ENCODE results near the gene TACC2. TPM values are rescaled to one million over a fixed set of nuclear protein-coding genes. Genes with fewer than 3 reads are reported as not detected.

The TACC2 gene
- total and polyA plus RNA-seq, 2 experiments from 2014 or later = 4.3 to 16.7 TPM

DNA sequence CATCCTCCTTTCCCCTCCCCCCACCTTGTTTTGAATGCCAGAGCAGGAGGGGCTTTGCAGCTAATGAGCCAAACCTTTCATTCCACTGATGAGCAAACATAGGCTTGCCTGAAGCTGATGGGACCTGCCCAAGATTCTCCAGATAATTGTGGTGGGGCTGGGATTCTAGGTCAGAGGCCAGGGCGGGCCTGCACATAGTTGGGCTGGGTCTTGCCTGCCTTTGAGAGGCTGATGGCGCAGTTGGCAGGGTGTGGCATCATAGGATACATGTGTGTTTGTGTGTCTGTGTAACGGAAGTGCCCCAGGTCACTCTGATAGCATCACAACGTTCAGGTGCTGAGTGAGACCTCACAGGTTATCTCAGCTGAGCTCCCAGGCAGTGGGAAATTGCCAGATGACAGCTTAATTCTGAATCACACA, 305.0 kb downstream of the TACC2 start:
- no peak overlapping the region for H3K4me2 ChIP-seq (ENCODE audit: unreplicated experiment)
- no peaks in the 10 kb centered on the region for H3F3A ChIP-seq (ENCODE audit: insufficient read depth)
- in situ Hi-C loops (cut with MboI) = loop anchor here (10.0 to 25.0 kb wide), 3 partner anchors 141 to 693 kb away; partner anchors contain the start of genes DMBT1 and PSTK
- no peaks in the 10 kb centered on the region for H4K20me1 ChIP-seq (ENCODE audit: insufficient read depth)
- H3K79me2 ChIP-seq (ENCODE audit: insufficient read depth) = no peaks in the 10 kb centered on the region
- no peaks in the 10 kb centered on the region for H3K9me2 ChIP-seq (ENCODE audit: insufficient read depth)
- H3K9ac ChIP-seq = no peak overlapping the region
- H3K27me3 ChIP-seq (replicated peaks; ENCODE audit: insufficient read depth) = peaks cover 9% of the 10 kb centered on the region; the same call in 1 of the 2 replicates
- DNase-seq = no peak
- H3K4me1 ChIP-seq (ENCODE audit: insufficient read depth) = no peaks in the 10 kb centered on the region
- H2AFZ ChIP-seq = no peak overlapping the region
- H3K27ac ChIP-seq = no peak overlapping the region
- no peak for TF ChIP-seq EZH2 (IDR thresholded peaks at IDR 0.05; ENCODE audit: insufficient read depth, poor library complexity, severe bottlenecking)
- TF ChIP-seq EZH2phosphoT487 (IDR thresholded peaks at IDR 0.05; ENCODE audit: insufficient read depth, low read depth) = no peak
- no peaks in the 10 kb centered on the region for H3K36me3 ChIP-seq (ENCODE audit: low read depth)
- WGBS, 2 experiments (ENCODE audit: low coverage in 1 of 2, low lambda C conversion rate in 2 of 2, missing lambda C conversion rate in 2 of 2) = 68 to 75% methylated on average over 4 of the region's 4 CpGs
- H3K9me3 ChIP-seq (ENCODE audit: low read depth) = no peaks in the 10 kb centered on the region
- no peak overlapping the region for H3K4me3 ChIP-seq

- DNase-seq = no peak
- Histone ChIP-seq H3K9me3 (ENCODE audit: low read depth) (no peaks in the 10 kb centered on the region), H3K9ac (no peak overlapping the region), H3F3A (ENCODE audit: insufficient read depth) (no peaks in the 10 kb centered on the region), H3K27me3 (replicated peaks; ENCODE audit: insufficient read depth) (peaks cover 9% of the 10 kb centered on the region; the same call in 1 of the 2 replicates), H3K4me2 (ENCODE audit: unreplicated experiment) (no peak overlapping the region), H3K79me2 (ENCODE audit: insufficient read depth) (no peaks in the 10 kb centered on the region), H3K27ac (no peak overlapping the region), H3K36me3 (ENCODE audit: low read depth) (no peaks in the 10 kb centered on the region), H4K20me1 (ENCODE audit: insufficient read depth) (no peaks in the 10 kb centered on the region), H2AFZ (no peak overlapping the region), H3K4me1 (ENCODE audit: insufficient read depth) (no peaks in the 10 kb centered on the region), H3K9me2 (ENCODE audit: insufficient read depth) (no peaks in the 10 kb centered on the region), H3K4me3 (no peak overlapping the region)
- WGBS, 2 experiments (ENCODE audit: low coverage in 1 of 2, low lambda C conversion rate in 2 of 2, missing lambda C conversion rate in 2 of 2) = 78 to 89% methylated on average over 12 of the region's 12 CpGs
- no peak for TF ChIP-seq EZH2 (IDR thresholded peaks at IDR 0.05; ENCODE audit: insufficient read depth, poor library complexity, severe bottlenecking)
- no peak for TF ChIP-seq EZH2phosphoT487 (IDR thresholded peaks at IDR 0.05; ENCODE audit: insufficient read depth, low read depth)
- in situ Hi-C loops (cut with MboI) = loop anchor here (10.0 to 25.0 kb wide), 3 partner anchors 140 to 693 kb away; partner anchors contain the start of genes DMBT1 and PSTK
Observed at GRCh38 chr10:122294511-122295450, 305.8 kb downstream of the TACC2 start.

GRCh38 chr10:122295451-122295809, 306.5 kb downstream of the TACC2 start:
- 69 to 86% methylated on average over 3 to 4 of the region's 4 CpGs for WGBS, 2 experiments (ENCODE audit: low coverage in 1 of 2, low lambda C conversion rate in 2 of 2, missing lambda C conversion rate in 2 of 2)
- DNase-seq = no peak

DNA sequence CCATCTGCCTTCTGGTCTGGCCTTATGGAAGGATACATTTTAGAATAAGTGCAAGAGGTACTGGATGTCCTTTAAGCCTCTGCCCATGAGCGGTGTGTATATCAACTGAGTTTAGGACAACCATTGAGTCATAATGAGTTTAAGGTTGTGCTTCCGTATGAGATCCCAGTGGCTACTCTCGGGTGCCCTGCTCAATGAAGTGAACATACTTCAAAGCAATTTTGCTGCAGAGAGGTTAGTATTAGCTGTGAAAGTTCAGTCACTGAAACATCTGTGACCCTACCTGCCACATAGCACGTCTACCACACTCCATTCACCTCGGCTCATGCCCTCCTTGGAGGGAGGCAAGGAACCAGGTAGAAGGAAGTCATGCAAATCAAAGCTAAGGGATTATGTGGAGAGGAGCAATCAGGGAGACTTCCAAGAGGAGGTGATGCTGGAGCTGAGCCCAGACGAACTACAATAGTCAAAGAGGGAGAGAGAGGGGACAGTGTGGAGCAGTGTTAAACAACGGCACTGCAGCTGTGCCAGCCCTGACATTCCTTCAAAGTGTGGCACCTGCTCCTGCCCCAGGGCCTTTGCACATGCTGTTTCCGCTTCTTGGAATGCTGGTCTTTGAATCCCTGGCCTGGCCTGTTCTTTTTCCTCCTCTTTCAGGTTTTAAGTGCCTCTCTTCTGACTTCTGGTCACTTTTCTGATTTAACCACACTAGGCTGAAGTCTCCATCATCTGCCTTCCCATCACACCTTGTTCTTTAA, 307.6 kb downstream of the TACC2 start:
- peaks cover 9% of the 10 kb centered on the region; the same call in 1 of the 2 replicates for H3K27me3 ChIP-seq (replicated peaks; ENCODE audit: insufficient read depth)
- no peak overlapping the region for H2AFZ ChIP-seq
- no peak overlapping the region for H3K4me2 ChIP-seq (ENCODE audit: unreplicated experiment)
- H4K20me1 ChIP-seq (ENCODE audit: insufficient read depth) = no peaks in the 10 kb centered on the region
- H3F3A ChIP-seq (ENCODE audit: insufficient read depth) = peaks cover 8% of the 10 kb centered on the region
- H3K79me2 ChIP-seq (ENCODE audit: insufficient read depth) = no peaks in the 10 kb centered on the region
- 73 to 77% methylated on average over 8 of the region's 8 CpGs for WGBS, 2 experiments (ENCODE audit: low coverage in 1 of 2, low lambda C conversion rate in 2 of 2, missing lambda C conversion rate in 2 of 2)
- DNase-seq = no peak
- H3K9me2 ChIP-seq (ENCODE audit: insufficient read depth) = no peaks in the 10 kb centered on the region
- in situ Hi-C loops (cut with MboI) = loop anchor here (10.0 to 25.0 kb wide), 3 partner anchors 138 to 691 kb away; partner anchors contain the start of genes DMBT1 and PSTK
- H3K4me1 ChIP-seq (ENCODE audit: insufficient read depth) = peaks cover 9% of the 10 kb centered on the region
- TF ChIP-seq EZH2 (IDR thresholded peaks at IDR 0.05; ENCODE audit: insufficient read depth, poor library complexity, severe bottlenecking) (no peak), EZH2phosphoT487 (IDR thresholded peaks at IDR 0.05; ENCODE audit: insufficient read depth, low read depth) (no peak)
- H3K36me3 ChIP-seq (ENCODE audit: low read depth) = no peaks in the 10 kb centered on the region
- no peak overlapping the region for H3K27ac ChIP-seq
- H3K9me3 ChIP-seq (ENCODE audit: low read depth) = no peaks in the 10 kb centered on the region
- H3K4me3 ChIP-seq = no peak overlapping the region
- no peak overlapping the region for H3K9ac ChIP-seq

More at GRCh38 chr10:122295451-122295809, 306.5 kb downstream of the TACC2 start:
- Histone ChIP-seq H3K27me3 (replicated peaks; ENCODE audit: insufficient read depth) (peaks cover 9% of the 10 kb centered on the region; the same call in 1 of the 2 replicates), H3K9me2 (ENCODE audit: insufficient read depth) (no peaks in the 10 kb centered on the region), H3K36me3 (ENCODE audit: low read depth) (no peaks in the 10 kb centered on the region), H3F3A (ENCODE audit: insufficient read depth) (peaks cover 3% of the 10 kb centered on the region; the same call in 1 of the 2 replicates), H3K9me3 (ENCODE audit: low read depth) (no peaks in the 10 kb centered on the region), H3K4me1 (ENCODE audit: insufficient read depth) (no peaks in the 10 kb centered on the region), H4K20me1 (ENCODE audit: insufficient read depth) (no peaks in the 10 kb centered on the region), H3K4me3 (no peak overlapping the region), H3K79me2 (ENCODE audit: insufficient read depth) (no peaks in the 10 kb centered on the region), H3K9ac (no peak overlapping the region), H3K27ac (no peak overlapping the region), H2AFZ (no peak overlapping the region), H3K4me2 (ENCODE audit: unreplicated experiment) (no peak overlapping the region)
- in situ Hi-C loops (cut with MboI) = loop anchor here (10.0 to 25.0 kb wide), 3 partner anchors 139 to 692 kb away; partner anchors contain the start of genes DMBT1 and PSTK
- no peak for TF ChIP-seq EZH2phosphoT487 (IDR thresholded peaks at IDR 0.05; ENCODE audit: insufficient read depth, low read depth)
- no peak for TF ChIP-seq EZH2 (IDR thresholded peaks at IDR 0.05; ENCODE audit: insufficient read depth, poor library complexity, severe bottlenecking)
